H1 (cell line): ENCODE results near the gene CTNNA3. TPM values are rescaled to one million over a fixed set of nuclear protein-coding genes. Genes with fewer than 3 reads are reported as not detected.

Experiments used
- EP300 ChIP-seq, 2 experiments: IDR thresholded peaks; 1 replicate in 1 of 2; 2 replicates in 1 of 2; pipeline ENCODE4 v1.6.1; 2011 to 2012; ENCODE audit warnings: low read depth in 2 of 2, low read length in 2 of 2, mild to moderate bottlenecking in 2 of 2, borderline replicate concordance in 1 of 2, inconsistent platforms in 1 of 2, moderate library complexity in 1 of 2
- KDM5A ChIP-seq: fragments of 200-600 bp; IDR thresholded peaks from 2 replicates; pipeline ENCODE4 v1.7.1; 2012; ENCODE audit warnings: mild to moderate bottlenecking, low read length, inconsistent platforms, mixed read lengths
- POLR2AphosphoS5 ChIP-seq: IDR thresholded peaks from 2 replicates; pipeline ENCODE4 v1.6.1; 2011; ENCODE audit warnings: low read depth, low read length
- SIN3A ChIP-seq, 2 experiments: IDR thresholded peaks in 1 of 2; conservative IDR thresholded peaks in 1 of 2; 2 replicates each; pipeline ENCODE4 v1.6.1; 2011 to 2012; ENCODE audit warnings: low read length in 2 of 2, improper control_type of control experiment in 1 of 2, low read depth in 1 of 2, mild to moderate bottlenecking in 1 of 2
- YY1 ChIP-seq: IDR thresholded peaks from 2 replicates; pipeline ENCODE4 v1.6.1; 2011; ENCODE audit warnings: low read depth, mild to moderate bottlenecking, low read length
- polyA plus RNA-seq, 7 experiments: library from polyadenylated mRNA; depleted of rRNA in 3 of 7; stranded (reverse) in 5 of 7; unstranded in 2 of 7; fragments of >200 nt in 5 of 7; fragments of 200-250 nt in 2 of 7; gene quantifications; 1 replicate in 5 of 7; 2 replicates in 1 of 7; 4 replicates in 1 of 7; pipeline versions ENCODE4 v1.2.1 to v1.2.3, GENCODE V29; 2011 to 2013; ENCODE audit warnings: missing spikeins in 2 of 7, mixed read lengths in 2 of 7
- total RNA-seq: library from RNA; stranded (reverse); fragmentation: NEBNext Ultra II Directional; extraction: Animal tissue kit (Norgen Biotek cat#: 25700); gene quantifications from 2 replicates; pipeline ENCODE4 v1.2.1, GENCODE V29; 2021

The CTNNA3 gene
- total and polyA plus RNA-seq, 2 of the 8 experiments (the other 6 are each of a cell fraction or from before 2014, with no cell fraction given), result 1.3 to 1.5 TPM

GRCh38 chr10:67648613-67649229 lies 47.3 kb downstream of the CTNNA3 start (continued):
- no peak for TF ChIP-seq EP300 (IDR thresholded peaks at IDR 0.05; ENCODE audit: borderline replicate concordance in 1 of 2, low read depth in 2 of 2, low read length in 2 of 2)
- no peak for TF ChIP-seq SIN3A (conservative IDR thresholded peaks at IDR 0.05 in 1 of 2, IDR thresholded peaks at IDR 0.05 in 1 of 2; ENCODE audit: low read depth in 1 of 2, low read length in 2 of 2)
- no peak for TF ChIP-seq POLR2AphosphoS5
- TF ChIP-seq KDM5A, result no peak
- no peak for TF ChIP-seq YY1
